HEK293 (cell line): Measurements from ENCODE around the gene ACTRT2.

Experiments
- CTCF ChIA-PET: fragments of 350-600 bp; formaldehyde crosslinking; extraction: SDS; loops from one replicate; lab custom pipeline; 2021; ENCODE audit warnings: antibody characterized with exemption; lab: Yijun Ruan, JAX
- POLR2A ChIA-PET: fragments of 300-600 bp; formaldehyde crosslinking; extraction: SDS; loops from one replicate; lab custom pipeline; 2020; ENCODE audit warnings: antibody characterized with exemption, inconsistent platforms; lab: Yijun Ruan, JAX
- H3K27ac ChIP-seq: fragments of 200-500 bp; sonication (Bioruptor generic); 2 replicates; pipeline ENCODE4 v1.5.1; 2014; ENCODE audit warnings: low read depth, low read length, control low read depth, inconsistent platforms; ENCODE audit errors: extremely low read depth
- H3K36me3 ChIP-seq, 2 experiments: fragments of 200-500 bp in 1 of 2; sonication (Bioruptor generic) in 1 of 2; 1 replicate in 1 of 2; 2 replicates in 1 of 2; pipeline ENCODE4 v1.5.1; 2014 to 2017; ENCODE audit warnings: inconsistent platforms in 2 of 2, low read length in 2 of 2; ENCODE audit not compliant: control insufficient read depth in 2 of 2, insufficient read depth in 1 of 2
- H3K4me1 ChIP-seq: fragments of 200-500 bp; sonication (Bioruptor generic); 2 replicates; pipeline ENCODE4 v1.5.1; 2014; ENCODE audit warnings: mild to moderate bottlenecking, low read length, inconsistent platforms; ENCODE audit not compliant: control insufficient read depth, insufficient read depth
- H3K4me3 ChIP-seq: 2 replicates; pipeline ENCODE4 v1.5.1; 2011; ENCODE audit warnings: low read depth, mild to moderate bottlenecking, control low read depth, low read length, moderate library complexity
- H3K9me3 ChIP-seq: fragments of 200-500 bp; sonication (Bioruptor generic); 2 replicates; pipeline ENCODE4 v1.5.1; 2014; ENCODE audit warnings: low read depth, low read length, inconsistent platforms; ENCODE audit not compliant: control insufficient read depth, insufficient read depth
- KLF1 ChIP-seq: fragments of 450-650 bp; formaldehyde crosslinking; IDR thresholded peaks from 2 replicates; pipeline ENCODE4 v1.5.1; 2016; ENCODE audit warnings: missing biosample characterization, missing genetic modification characterization
- PATZ1 ChIP-seq: fragments of 450-650 bp; formaldehyde crosslinking; IDR thresholded peaks from 2 replicates; pipeline ENCODE4 v1.5.1; 2016; ENCODE audit warnings: missing biosample characterization, missing genetic modification characterization
- PRDM2 ChIP-seq: fragments of 450-650 bp; formaldehyde crosslinking; IDR thresholded peaks from 2 replicates; pipeline ENCODE4 v1.5.1; 2016; ENCODE audit warnings: missing biosample characterization, missing genetic modification characterization, borderline replicate concordance
- REST ChIP-seq: fragments of 450-650 bp; formaldehyde crosslinking; IDR thresholded peaks from 2 replicates; pipeline ENCODE4 v1.5.1; 2016; ENCODE audit warnings: missing biosample characterization, missing genetic modification characterization
- SCRT2 ChIP-seq: fragments of 450-650 bp; formaldehyde crosslinking; IDR thresholded peaks from 2 replicates; pipeline ENCODE4 v1.5.1; 2016; ENCODE audit warnings: missing biosample characterization, missing genetic modification characterization
- ZEB2 ChIP-seq: fragments of 450-650 bp; formaldehyde crosslinking; IDR thresholded peaks from 2 replicates; pipeline ENCODE4 v1.5.1; 2016; ENCODE audit warnings: missing biosample characterization, missing genetic modification characterization
- ZNF174 ChIP-seq: fragments of 450-650 bp; formaldehyde crosslinking; IDR thresholded peaks from 2 replicates; pipeline ENCODE4 v1.5.0; 2017; ENCODE audit warnings: missing biosample characterization, mild to moderate bottlenecking, missing genetic modification characterization
- ZNF274 ChIP-seq, 2 experiments: fragments of 200-500 bp in 1 of 2; fragments of 450-650 bp in 1 of 2; sonication (Bioruptor generic) in 1 of 2; formaldehyde crosslinking in 1 of 2; IDR thresholded peaks; 2 replicates each; pipeline versions ENCODE4 v1.5.1 to v1.6.1; 2014 to 2016; ENCODE audit warnings: borderline replicate concordance in 1 of 2, inconsistent platforms in 1 of 2, low read length in 1 of 2, missing biosample characterization in 1 of 2, missing genetic modification characterization in 1 of 2
- ZNF514 ChIP-seq: fragments of 450-650 bp; formaldehyde crosslinking; IDR thresholded peaks from 2 replicates; pipeline ENCODE4 v1.5.1; 2016; ENCODE audit warnings: missing biosample characterization, missing genetic modification characterization
- ZNF624 ChIP-seq: fragments of 450-650 bp; formaldehyde crosslinking; IDR thresholded peaks from 2 replicates; pipeline ENCODE4 v1.5.1; 2017; ENCODE audit warnings: missing biosample characterization, missing genetic modification characterization
- ZNF692 ChIP-seq: fragments of 450-650 bp; formaldehyde crosslinking; IDR thresholded peaks from 2 replicates; pipeline ENCODE4 v1.5.1; 2016; ENCODE audit warnings: missing biosample characterization, missing genetic modification characterization

ACTRT2 gene

GRCh38 chr1:3061566-3061965 is 40.3 kb downstream of the ACTRT2 start (continued):
- TF ChIP-seq PATZ1 (tag by site-specific recombination) (no peak), PRDM2 (tag by site-specific recombination) (no peak), REST (tag by site-specific recombination) (no peak)

- TF ChIP-seq ZEB2: no peak
- TF ChIP-seq KLF1: peak; percentile 48
- no peak for TF ChIP-seq ZNF274 (IDR thresholded peaks at IDR 0.05; ENCODE audit: low read length)
- no peak for TF ChIP-seq ZNF274 (tag by site-specific recombination; IDR thresholded peaks at IDR 0.05; ENCODE audit: borderline replicate concordance)
- TF ChIP-seq ZNF624 (tag by site-specific recombination): no peak
- no peak for TF ChIP-seq ZNF692 (tag by site-specific recombination)
- no peak for TF ChIP-seq ZNF514 (tag by site-specific recombination)
- no peak for TF ChIP-seq ZNF174 (tag by site-specific recombination)
- no peak for TF ChIP-seq SCRT2 (tag by site-specific recombination)
- Histone ChIP-seq H3K36me3 (no peaks in the 10 kb centered on the region), H3K4me1 (no peaks in the 10 kb centered on the region), H3K9me3 (no peaks in the 10 kb centered on the region), H3K4me3 (no peak overlapping the region), H3K27ac (no peak overlapping the region)
- CTCF ChIA-PET: no interaction called here
- POLR2A ChIA-PET: no interaction called here
Observed at GRCh38 chr1:3061981-3062615, 40.8 kb downstream of the ACTRT2 start.
